GM13976 (cell line): ENCODE results near the gene KCNMA1.

Experiments
- DNase-seq: peaks from one replicate; pipeline ENCODE4 v3.0.0; 2012; ENCODE audit warnings: low spot score
- CTCF ChIP-seq: IDR thresholded peaks from 2 replicates; pipeline ENCODE4 v1.5.1; 2012; ENCODE audit warnings: borderline replicate concordance, mild to moderate bottlenecking; ENCODE audit not compliant: insufficient read depth; ENCODE audit errors: extremely low read depth, missing control alignments, control extremely low read depth
- in situ Hi-C: fragments of 300-500 bp; cut with MboI; formaldehyde crosslinking; loops from one replicate; pipeline ENCODE4 v1.12.0; 2022; ENCODE audit warnings: low sequenced_read_pairs, mixed read lengths, inconsistent platforms; ENCODE audit not compliant: unreplicated experiment

Gene KCNMA1

GRCh38 chr10:76976142-76976541 lies 661.5 kb downstream of the KCNMA1 start:
- in situ Hi-C loops: no loop called here
- no peak for TF ChIP-seq CTCF
- DNase-seq: no peak

GRCh38 chr10:76975126-76975525 lies 662.5 kb downstream of the KCNMA1 start:
- in situ Hi-C loops: no loop called here
- TF ChIP-seq CTCF: no peak
- DNase-seq: no peak

- no peak for DNase-seq
- TF ChIP-seq CTCF: no peak
- in situ Hi-C loops: no loop called here
These were observed 663.5 kb downstream of the KCNMA1 start for GRCh38 chr10:76974017-76974691.

- no peak for TF ChIP-seq CTCF
These were observed 664.3 kb downstream of the KCNMA1 start for GRCh38 chr10:76973091-76974016.

GRCh38 chr10:76972541-76972940 lies 665.1 kb downstream of the KCNMA1 start:
- TF ChIP-seq CTCF: no peak
- in situ Hi-C loops: no loop called here
- no peak for DNase-seq

More at GRCh38 chr10:76973091-76974016, 664.3 kb downstream of the KCNMA1 start:
- DNase-seq: no peak
- in situ Hi-C loops: no loop called here

- in situ Hi-C loops: no loop called here
- no peak for TF ChIP-seq CTCF
These were observed 665.9 kb downstream of the KCNMA1 start for GRCh38 chr10:76971547-76972170.

More at GRCh38 chr10:76971547-76972170, 665.9 kb downstream of the KCNMA1 start:
- no peak for DNase-seq
